HG03342 (cell line): ENCODE measurements around the gene HJURP.
"Not testable (repeated sequence)": the region's sequence is repeated elsewhere in the genome, so short reads cannot be mapped to it uniquely, and the experiment has no call there.

Experiments used
- ATAC-seq: cut with Tn5 transposase; IDR thresholded peaks from one replicate; pipeline ENCODE4 v1.9.1; 2021; ENCODE audit warnings: mild to moderate bottlenecking, moderate library complexity; ENCODE audit not compliant: unreplicated experiment

The HJURP gene, protein sequence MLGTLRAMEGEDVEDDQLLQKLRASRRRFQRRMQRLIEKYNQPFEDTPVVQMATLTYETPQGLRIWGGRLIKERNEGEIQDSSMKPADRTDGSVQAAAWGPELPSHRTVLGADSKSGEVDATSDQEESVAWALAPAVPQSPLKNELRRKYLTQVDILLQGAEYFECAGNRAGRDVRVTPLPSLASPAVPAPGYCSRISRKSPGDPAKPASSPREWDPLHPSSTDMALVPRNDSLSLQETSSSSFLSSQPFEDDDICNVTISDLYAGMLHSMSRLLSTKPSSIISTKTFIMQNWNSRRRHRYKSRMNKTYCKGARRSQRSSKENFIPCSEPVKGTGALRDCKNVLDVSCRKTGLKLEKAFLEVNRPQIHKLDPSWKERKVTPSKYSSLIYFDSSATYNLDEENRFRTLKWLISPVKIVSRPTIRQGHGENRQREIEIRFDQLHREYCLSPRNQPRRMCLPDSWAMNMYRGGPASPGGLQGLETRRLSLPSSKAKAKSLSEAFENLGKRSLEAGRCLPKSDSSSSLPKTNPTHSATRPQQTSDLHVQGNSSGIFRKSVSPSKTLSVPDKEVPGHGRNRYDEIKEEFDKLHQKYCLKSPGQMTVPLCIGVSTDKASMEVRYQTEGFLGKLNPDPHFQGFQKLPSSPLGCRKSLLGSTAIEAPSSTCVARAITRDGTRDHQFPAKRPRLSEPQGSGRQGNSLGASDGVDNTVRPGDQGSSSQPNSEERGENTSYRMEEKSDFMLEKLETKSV

GRCh38 chr2:233854241-233854981 is at the start of gene HJURP:
Gene HJURP, minus strand, starts transcription at chr2:233854535. Its CDS starts 35 bp downstream, at chr2:233854500.
- ATAC-seq: peak; percentile 97

- no peak for ATAC-seq
Observed at GRCh38 chr2:233901884-233902283, 47.5 kb upstream of the HJURP start.

DNA sequence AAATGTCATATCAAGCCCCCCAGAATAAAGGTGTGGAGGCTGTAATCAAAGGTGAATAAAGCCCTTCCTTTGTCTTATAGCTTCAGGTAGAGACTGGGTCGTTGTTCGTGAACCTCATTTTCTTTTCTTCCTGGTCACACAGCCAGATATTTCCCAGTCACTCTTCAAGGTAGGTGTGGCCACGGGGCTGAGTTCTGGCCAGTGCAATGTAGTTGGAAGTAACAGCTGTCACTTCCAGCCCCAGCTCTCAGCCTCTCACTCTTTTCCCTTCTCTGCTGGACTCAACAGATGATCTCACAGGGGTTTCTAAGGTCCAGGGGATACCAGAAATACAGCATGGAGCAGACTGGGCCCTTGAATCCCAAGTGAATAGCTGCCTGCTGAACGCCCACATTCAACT is 47.0 kb upstream of the HJURP start:
- ATAC-seq: no peak

- not testable (repeated sequence) for ATAC-seq
Observed at GRCh38 chr2:233896253-233896652, 41.9 kb upstream of the HJURP start.

- ATAC-seq: no peak
Observed at GRCh38 chr2:233892793-233893192, 38.5 kb upstream of the HJURP start.

DNA sequence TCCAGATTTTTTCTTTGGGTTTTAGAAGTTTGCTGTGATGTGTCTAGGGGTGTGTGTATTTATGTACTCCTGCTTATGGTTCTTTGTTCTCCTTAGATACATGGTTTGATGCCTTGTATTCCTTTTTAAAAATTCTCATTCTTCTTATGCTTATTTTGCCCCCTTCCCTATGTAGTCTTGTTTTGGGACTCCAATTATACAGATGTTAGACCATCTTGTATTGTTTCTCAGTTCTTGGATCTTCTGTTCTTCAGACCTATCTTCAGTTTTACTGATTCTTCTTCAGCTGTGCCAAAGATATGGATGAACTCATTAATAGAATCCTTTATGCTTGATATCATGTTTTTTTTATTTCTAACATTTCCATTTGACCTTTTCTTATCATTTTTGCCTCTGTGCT is 28.0 kb upstream of the HJURP start:
- no peak for ATAC-seq

GRCh38 chr2:233872125-233872524 is 17.8 kb upstream of the HJURP start:
- ATAC-seq: not testable (repeated sequence)

GRCh38 chr2:233871432-233871831 is 17.1 kb upstream of the HJURP start:
- no peak for ATAC-seq

DNA sequence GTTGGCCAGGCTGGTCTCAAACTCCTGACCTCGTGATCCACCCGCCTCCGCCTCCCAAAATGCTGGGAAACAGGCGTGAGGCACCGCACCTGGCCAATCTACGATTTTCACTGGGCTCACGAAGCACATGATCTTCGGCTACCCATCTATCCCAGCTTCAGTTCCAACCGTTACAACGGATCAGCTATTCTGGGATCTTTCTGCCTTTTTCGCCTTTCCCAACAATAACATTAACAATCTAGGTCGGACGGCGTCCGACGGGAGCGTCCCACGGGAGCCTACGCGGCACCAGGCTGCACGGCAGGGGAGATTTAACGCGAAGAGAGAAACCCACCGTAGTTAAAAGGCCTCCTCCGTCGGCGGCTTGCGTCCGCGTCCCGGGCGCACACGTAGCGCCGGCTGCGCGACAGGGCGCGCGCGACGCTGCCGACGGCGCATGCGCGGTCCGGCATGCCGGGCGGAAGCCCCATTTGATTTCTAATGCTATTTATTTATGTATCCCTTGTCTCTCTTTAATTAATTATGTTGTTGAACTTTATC is 13.7 kb upstream of the HJURP start, which contains the start of gene MSL3B:
Gene MSL3B (minus strand): TSS at position 394 of the 540 bp plus-strand sequence.
- peak; percentile 88 for ATAC-seq

GRCh38 chr2:233866479-233866878 is 12.1 kb upstream of the HJURP start:
- no peak for ATAC-seq

GRCh38 chr2:233865838-233866237 is 11.5 kb upstream of the HJURP start:
- ATAC-seq: no peak

GRCh38 chr2:233862261-233862768 is 8.0 kb upstream of the HJURP start:
- no peak for ATAC-seq

GRCh38 chr2:233858331-233858730 is 4.0 kb upstream of the HJURP start:
- ATAC-seq: no peak

GRCh38 chr2:233857511-233858141 is 3.3 kb upstream of the HJURP start:
- ATAC-seq: no peak

DNA sequence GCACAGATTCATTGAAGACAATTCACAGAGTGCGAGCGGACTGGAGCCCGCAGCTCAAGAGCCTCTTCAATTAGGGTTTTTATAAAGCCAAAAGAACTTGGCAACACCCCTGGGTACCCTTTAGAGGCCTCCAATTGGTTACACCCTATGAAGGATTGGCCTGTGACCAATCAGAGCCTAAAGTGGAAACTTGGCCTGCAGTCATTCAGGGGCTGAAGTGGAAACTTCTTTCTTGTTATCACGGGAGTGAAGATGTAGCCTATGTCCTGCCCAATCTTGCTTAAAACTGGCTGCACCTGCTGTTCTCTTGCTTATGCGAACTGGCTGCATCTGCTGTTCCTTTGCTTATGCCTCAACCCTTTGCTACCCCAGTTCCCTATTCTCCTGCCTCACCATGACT is 1.8 kb upstream of the HJURP start:
- no peak for ATAC-seq

DNA sequence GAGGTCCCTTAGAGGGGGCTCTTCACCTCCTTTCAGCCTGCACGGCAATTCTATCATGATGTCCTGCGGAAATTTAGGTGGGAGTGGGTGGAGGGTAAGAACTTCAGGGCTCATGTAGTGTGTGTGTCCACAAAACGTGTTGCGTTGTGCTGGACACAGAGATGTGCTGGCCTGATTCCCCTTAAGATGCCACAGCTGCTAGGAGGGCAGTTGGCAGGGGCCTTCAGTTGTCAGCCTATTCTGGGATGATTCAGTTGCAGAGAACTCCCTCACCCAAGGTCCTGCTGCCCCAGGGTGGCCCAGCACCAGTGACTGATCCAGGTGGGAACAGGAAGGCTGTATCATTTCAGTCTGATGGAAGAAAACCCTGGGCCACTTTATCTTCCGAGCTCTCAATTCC is 1.0 kb upstream of the HJURP start:
- ATAC-seq: no peak

DNA sequence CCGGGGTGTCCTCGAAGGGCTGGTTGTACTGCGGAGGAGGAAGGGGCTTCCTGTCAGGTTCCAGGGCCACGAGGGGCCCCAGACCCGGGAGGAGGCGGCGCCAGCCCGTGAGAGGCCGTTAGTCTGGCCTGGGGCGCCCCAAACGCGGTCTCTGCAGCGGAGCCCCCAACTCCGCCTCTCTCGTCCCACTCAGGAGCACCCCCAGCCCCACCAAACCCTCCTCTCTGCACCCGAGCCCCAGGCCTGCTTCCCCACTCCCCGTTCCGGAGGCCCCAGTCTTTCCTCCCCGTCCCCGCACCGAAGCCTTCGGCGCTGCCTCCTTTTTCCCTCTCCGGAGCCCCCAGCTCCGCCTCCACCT is 473 bp downstream of the HJURP start:
- ATAC-seq: no peak

DNA sequence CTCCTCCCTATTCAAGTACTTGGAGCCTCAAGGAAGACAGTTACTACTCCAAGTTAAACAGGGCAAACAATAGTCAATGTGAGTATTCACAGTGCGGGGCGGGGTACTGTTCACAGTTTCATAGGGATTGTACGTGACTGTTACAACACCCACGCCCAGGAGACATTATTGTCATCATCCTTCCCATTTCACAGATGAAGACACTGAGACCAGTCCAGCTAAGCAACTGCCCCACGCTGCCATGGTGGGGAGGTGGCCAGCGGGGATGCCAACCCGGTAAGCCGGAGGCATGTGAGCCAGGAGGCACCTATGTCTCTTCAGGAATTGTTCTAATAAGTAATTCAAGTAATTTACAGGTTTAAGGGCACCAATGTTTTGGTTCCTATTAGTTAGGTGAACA is 982 bp downstream of the HJURP start:
- ATAC-seq: no peak

DNA sequence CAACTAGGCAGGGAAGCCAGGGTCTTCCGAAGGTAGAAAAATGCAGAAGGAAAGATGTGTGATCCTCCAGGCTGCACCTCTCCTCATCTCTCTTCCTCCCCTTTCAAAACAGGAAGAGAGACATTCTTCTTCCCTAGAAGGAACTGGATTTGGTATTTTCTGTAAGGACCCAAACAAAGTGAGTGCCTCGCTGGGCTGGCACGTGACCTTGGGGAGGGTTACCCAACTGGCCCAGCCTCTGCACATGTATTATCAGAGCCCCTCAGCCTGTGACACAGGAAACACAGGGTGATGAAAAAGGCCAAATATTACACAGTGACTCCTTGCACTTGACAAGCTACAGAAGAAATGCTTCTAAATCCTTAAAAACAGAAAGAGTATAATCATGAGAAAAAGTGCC is 2.3 kb downstream of the HJURP start:
- no peak for ATAC-seq

GRCh38 chr2:233851169-233851568 is 3.2 kb downstream of the HJURP start:
- no peak for ATAC-seq

- ATAC-seq: no peak
Observed at GRCh38 chr2:233850745-233851144, 3.6 kb downstream of the HJURP start.
